GM23248 (cell line): ENCODE results near the gene SRRT.

ENCODE experiments used
- EZH2 ChIP-seq: fragments of 200-600 bp; sonication (generic); IDR thresholded peaks from 2 replicates; pipeline ENCODE4 v1.6.1; 2018; ENCODE audit warnings: antibody characterized with exemption, mild to moderate bottlenecking; ENCODE audit not compliant: insufficient read depth, poor library complexity, severe bottlenecking
- EZH2phosphoT487 ChIP-seq: fragments of 200-600 bp; sonication (generic); IDR thresholded peaks from 2 replicates; pipeline ENCODE4 v1.6.1; 2018; ENCODE audit warnings: antibody characterized with exemption, moderate library complexity, mild to moderate bottlenecking, low read depth; ENCODE audit not compliant: insufficient read depth

DNA sequence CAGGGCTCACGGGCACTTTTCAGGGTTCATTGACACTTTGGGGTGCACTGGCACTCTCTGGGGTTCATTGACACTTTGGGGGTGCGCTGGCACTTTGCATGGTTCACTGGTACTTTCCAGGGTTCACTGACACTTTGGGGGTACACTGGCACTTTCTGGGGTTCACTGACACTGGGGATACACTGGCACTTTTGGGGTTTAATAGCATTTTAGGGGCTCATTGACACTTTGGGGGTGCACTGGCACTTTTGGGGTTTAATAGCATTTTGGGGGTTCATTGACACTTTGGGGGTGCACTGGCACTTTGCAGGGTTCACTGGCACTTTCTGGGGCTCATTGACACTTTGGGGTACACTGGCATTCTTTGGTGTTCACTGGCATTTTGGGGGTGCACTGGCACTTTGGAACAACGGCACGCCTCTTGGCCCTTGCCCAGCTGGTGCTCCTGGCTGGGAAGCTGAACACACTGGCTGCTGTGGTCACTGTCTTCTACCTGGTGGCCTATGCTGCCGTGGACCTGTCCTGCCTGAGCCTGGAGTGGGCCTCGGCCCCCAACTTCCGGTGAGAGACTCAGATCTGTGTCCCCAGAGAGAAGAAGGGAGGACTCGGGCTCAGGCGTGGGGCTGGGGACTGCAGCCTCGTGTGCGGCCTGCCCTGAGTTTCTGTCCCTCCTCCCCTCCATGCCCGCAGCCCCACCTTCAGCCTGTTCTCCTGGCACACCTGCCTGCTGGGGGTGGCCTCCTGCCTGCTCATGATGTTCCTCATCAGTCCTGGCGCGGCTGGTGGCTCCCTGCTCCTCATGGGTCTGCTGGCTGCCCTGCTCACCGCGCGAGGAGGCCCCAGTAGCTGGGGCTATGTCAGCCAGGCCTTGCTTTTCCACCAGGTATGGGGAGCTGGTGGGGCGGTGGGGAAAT is 13.9 kb upstream of the SRRT start:
- no peak for TF ChIP-seq EZH2
- TF ChIP-seq EZH2phosphoT487 = no peak
